Hematopoietic multipotent progenitor cell treated with erythropoietin and hydrocortisone succinate and interleukin-3 and kit ligand, for 15 days (in vitro differentiated cells): ENCODE measurements around the gene BATF3.

Experiments
- DNase-seq: peaks from one replicate; pipeline ENCODE4 v3.0.0-alpha.2; 2015; ENCODE audit warnings: low spot score

BATF3 gene

GRCh38 chr1:212703991-212704564, 4.4 kb upstream of the BATF3 start:
- no peak for DNase-seq

- no peak for DNase-seq
These were observed 3.0 kb upstream of the BATF3 start for GRCh38 chr1:212702672-212703071.

GRCh38 chr1:212701910-212702309, 2.3 kb upstream of the BATF3 start:
- DNase-seq: no peak

GRCh38 chr1:212700892-212701819, 1.5 kb upstream of the BATF3 start:
- DNase-seq: no peak

DNA sequence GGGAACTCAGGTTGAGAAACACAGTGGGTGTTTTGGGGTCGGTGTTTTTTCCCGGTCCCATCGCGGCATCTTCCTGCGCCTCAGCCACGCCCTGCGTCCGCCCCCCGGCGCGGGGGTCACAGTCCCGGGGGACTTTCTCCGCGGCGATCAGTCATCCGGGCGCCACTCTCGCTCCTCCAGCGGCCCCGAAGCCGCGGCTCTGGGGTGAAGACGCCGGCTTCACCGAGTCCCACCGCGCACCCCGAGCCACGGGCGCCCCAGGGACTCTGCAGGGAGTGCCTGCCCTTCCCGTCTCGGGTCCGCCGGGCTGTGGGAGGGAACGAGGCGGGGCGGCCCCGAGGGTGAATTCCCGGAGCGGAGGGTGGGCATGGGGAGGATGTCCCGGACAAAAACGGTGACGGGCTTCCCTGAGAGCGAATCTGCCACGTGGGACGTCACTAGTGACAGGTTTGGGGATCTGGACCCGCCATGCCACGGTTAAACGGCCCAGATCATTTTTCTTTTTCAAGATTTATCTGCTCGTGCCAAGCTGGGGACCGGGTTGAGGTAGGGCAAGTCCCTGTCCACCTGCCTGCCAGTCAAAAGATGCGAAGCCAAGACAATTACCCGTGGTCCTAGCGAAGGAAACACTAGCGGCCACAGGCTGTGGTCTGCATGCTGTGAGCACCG, 717 bp upstream of the BATF3 start:
- DNase-seq: no peak

DNA sequence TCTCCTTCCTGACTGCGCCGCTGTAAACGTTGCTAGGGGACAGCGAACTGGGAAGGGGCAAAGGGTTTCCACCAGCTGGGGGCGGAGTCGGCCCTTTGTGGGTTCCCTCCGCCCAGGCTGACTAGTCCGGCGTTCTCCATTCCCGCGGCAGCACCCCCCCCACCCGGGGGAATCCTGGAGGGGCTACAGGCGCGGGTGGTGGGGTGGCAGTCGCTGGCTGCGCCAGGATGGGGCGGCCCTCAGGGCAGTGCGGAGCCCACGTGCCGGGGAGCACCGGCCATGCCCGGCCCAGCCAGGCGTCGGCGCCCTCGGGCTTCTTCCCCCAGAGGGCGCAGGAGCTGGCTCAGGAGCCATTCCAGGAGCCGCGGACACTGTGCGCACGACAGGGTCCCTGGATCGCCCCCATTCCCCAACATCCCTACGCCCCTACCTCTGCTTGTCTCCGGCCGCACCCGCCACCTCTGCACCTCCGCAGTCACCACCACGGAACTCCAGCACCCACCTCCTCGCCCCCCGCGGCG, 476 bp downstream of the BATF3 start:
- no peak for DNase-seq

GRCh38 chr1:212698467-212699103, 1.1 kb downstream of the BATF3 start:
- no peak for DNase-seq

DNA sequence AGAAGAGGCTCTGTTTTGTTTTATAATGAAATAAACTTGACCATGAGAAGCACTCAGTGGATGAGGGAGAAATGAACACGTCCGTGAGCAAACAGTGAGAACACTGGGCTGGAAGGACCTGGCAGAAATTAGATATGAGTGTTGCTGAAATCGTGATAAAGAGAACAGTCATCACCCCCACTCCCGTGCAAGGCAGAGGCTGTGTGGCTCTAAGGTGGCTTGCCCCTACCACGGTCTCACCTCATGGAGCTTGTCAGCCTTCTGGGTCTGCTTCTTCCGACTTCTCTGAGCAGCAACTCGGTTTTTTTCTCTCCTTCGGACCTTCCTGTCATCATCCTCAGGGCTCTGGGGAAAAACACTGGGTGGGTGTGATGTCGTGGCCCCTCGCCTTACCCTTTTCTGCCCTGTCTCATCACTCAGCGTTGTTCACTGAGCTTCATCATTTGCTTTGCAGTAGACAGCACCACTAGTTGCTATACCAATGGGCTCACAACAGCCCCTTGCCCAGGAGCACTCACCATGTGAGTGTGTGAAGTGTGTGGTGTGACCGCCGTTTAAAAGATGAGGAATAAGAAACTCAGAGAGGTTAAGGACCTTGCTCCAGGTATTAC, 2.8 kb downstream of the BATF3 start:
- DNase-seq: no peak

DNA sequence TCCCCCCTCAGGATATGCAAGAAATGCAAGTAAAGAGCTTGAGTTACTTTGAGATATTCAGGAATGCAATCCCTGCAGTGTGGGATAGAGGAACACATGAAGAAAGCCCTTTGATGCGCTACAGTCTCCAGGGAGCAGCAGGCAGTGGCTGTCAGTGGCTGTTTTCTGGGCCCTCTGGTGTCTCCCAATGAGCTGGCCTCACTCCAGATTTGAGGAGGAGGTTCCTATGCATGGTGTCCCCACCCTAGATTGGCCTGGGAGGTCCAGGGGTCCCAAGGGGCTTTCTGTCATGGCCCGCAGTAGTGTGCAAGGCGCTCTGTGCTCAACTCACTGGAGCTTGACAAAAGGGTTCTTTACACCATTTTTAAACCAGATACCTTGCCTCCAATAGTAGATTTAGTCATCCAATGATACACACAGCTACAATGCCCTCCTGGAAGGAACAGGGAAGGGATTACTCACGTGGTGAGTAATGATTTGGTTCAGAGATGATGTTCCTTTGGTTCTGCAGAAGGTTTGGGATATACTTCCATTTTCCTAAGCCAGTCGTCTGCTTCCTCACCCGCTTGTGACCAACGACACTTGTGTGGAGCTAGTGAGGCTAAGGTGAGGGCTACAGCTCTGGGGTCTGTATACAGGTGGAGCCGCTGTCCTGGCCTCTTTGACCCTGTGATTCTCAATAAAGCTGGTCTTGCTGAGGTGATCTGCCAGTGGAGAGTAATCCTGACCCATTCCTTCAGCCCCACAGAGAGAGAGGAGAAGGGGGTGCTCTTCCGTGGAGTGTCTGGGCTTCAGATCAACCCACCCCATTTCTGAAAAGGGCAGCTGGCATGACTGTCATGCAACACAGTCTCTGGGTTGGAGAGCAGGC, 6.6 kb downstream of the BATF3 start:
- no peak for DNase-seq

DNA sequence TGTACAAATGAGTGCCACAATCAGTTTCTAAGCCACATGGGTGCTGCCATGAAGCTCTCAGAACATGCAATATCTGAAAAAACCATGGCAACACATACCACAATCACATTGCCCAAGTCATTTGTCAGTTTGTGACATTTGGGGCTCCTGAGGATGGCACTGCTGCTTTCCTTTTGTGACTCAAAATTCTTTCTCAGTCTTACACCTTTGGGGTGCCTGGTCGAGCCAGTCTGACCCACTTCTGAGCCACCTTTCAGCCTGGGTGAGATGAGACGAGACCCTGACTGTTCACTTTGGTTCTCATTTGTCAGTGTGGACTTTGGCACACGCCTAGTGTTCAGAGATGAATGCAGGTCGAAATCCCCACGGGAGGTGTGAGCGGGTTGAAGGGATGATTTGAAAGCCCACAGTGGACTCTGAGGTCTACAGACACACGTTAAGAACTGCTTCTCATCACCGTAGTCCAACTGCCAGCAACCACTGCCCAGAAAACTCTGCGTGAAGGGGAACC, 8.0 kb downstream of the BATF3 start:
- DNase-seq: no peak

DNA sequence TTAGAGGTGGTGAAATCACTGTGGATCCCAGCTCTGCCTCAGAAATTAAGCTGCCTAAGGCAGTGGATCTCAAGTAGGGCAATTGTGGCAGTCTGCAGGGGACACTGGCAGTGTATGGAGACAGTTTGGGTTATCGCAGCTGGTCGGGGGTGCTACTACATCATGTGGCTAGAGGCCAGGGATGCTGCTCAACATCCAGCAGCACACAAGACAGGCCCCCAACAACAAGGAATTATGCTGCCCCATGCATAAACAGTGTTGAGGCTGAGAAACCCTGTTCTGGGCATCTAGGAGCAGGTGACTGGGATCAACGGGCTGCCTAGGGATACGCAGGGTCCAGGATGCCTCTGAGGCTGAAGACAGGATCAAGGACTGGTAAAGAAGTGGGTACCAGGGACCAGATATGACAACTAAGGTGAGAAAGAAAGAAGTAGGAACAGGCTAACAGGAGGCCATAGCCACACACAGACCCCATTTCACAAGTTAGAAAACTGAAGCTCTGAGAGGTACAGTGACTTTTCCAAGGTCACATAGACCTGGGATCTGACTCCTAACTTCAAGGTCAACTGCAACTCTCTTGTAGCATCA, 8.7 kb downstream of the BATF3 start:
- DNase-seq: no peak

GRCh38 chr1:212689758-212690529, 9.7 kb downstream of the BATF3 start:
- DNase-seq: no peak

GRCh38 chr1:212689196-212689725, 10.4 kb downstream of the BATF3 start:
- DNase-seq: no peak

DNA sequence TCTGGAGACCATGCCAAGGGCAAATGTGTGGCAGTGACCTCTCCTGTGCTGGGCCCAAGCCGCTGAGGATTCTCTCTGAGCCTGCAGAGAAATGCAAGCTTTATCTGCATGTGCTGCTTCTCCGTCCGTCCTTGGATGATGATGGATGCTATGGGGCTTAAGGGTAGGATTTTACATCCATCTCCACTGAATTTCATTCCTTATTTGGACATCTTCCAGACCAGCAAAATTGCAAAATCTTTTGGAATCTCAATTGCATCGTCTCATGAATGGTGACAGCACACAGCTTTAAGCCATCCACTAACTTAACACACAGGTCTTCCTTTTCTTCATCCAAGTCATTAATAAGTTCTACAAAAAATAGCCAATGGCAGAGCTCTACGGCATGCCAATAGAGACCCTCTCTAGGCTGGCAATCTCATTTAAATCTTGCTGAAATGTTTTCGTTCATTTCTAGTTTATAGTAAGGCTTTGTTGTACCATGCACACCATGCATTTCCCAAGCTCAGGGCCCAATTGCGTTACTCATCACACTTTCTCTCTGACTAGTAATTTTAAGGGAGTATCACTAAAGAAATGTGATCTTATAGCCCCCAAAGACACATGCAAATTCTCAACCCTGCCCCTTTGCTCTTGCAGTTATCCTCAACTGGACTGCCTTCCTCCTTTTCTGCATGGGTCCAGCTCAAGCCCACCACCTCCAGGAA, 11.1 kb downstream of the BATF3 start:
- DNase-seq: no peak

GRCh38 chr1:212687811-212688210, 11.8 kb downstream of the BATF3 start:
- DNase-seq: no peak

GRCh38 chr1:212686591-212686990, 13.0 kb downstream of the BATF3 start:
- DNase-seq: no peak

GRCh38 chr1:212686069-212686468, 13.6 kb downstream of the BATF3 start:
- no peak for DNase-seq

DNA sequence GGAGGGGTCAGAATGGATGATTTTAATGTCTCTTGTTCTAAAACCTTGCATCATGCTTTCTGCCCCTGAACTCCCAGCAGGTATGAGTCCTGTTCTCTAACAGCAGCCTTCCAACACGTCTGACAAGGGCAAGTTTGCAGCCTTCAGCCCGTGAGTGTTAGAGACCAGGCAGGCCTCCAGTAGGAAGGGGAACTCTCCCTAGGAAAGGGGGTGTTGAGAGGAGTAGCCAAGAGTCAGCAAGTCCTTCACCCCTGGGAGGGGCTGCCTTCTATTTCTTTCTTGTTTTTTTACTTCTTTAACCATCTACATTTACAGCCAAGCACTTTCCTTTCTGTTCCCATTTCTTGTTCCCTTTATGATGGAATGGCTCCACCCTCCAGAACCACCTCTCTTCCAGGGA, 14.2 kb downstream of the BATF3 start:
- no peak for DNase-seq
